Skeletal muscle satellite cell (primary cell): ENCODE data around the gene CYB561A3.
A peak's percentile ranks its signal among the peaks of the same experiment; 100 is the strongest.
"Not testable (repeated sequence)": the region's sequence is repeated elsewhere in the genome, so short reads cannot be mapped to it uniquely, and the experiment has no call there.

Experiments
- H3K27me3 ChIP-seq: 2 replicates; pipeline ENCODE4 v1.7.0; 2013; ENCODE audit warnings: low read length; ENCODE audit not compliant: control insufficient read depth, insufficient read depth
- H3K36me3 ChIP-seq: 2 replicates; pipeline ENCODE4 v1.7.0; 2013; ENCODE audit warnings: mild to moderate bottlenecking, control low read depth, low read length; ENCODE audit not compliant: insufficient read depth
- H3K4me1 ChIP-seq: 2 replicates; pipeline ENCODE4 v1.7.0; 2013; ENCODE audit warnings: low read length; ENCODE audit not compliant: control insufficient read depth, insufficient read depth
- H3K4me2 ChIP-seq: 2 replicates; pipeline ENCODE4 v1.7.0; 2013; ENCODE audit warnings: mild to moderate bottlenecking, low read length
- H3K4me3 ChIP-seq: 2 replicates; pipeline ENCODE4 v1.7.0; 2013; ENCODE audit warnings: low read length
- H3K9ac ChIP-seq: 2 replicates; pipeline ENCODE4 v1.7.0; 2013; ENCODE audit warnings: mild to moderate bottlenecking, low read depth, low read length, moderate library complexity
- H3K9me3 ChIP-seq: replicated peaks from 2 replicates; pipeline ENCODE4 v1.7.0; 2013; ENCODE audit warnings: mild to moderate bottlenecking, control low read depth, low read length

CYB561A3 gene

DNA sequence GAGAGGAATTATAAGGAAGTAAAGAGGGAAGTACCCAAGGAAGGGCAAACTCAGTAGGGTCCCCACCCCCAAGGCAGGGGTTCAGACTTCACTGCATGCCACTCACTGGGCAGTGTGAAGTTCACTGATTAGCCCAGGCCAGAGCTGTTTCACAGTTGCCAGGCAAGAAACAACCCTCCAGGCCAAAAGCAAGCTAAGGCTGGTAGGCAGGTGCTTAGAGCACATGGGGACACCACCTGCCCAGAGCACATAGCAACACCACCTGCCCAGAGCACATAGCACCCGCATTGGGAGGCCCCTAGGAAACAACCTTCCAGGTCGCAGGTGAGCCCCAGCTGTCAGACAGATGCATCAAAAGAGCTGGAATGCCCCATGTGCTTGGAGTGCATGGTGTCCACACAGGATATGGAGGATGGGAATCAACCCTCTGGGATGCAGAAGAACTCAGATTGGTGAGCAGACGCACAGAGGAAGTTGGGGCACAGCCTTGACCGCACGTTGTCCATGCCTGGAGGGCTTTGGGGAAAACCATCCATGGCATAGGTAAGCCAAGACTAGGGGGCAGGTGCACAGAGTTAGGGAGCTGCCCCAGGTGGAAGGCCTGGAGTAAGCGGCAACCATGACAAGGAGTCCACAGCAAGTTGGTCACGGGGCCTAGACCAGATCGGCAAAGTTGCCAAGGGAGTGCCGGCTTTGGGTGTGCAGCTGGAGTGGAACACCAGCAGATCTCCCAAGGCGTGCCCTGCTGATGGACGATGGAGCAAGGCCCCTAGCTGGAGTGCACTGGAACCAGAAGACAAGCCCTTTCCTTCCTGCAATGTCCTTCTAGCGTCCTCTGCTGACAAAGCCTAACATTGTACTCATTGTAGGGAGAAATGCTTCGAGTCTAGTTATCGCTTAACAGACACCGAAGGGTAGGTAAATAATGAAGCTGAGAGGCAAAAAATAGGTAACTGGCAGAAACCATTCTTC lies 22.9 kb upstream of the CYB561A3 start:
- Histone ChIP-seq H3K27me3 (no peaks in the 10 kb centered on the region), H3K36me3 (no peaks in the 10 kb centered on the region), H3K4me3 (no peak overlapping the region)

GRCh38 chr11:61383859-61384258 lies 22.2 kb upstream of the CYB561A3 start:
- H3K9me3 ChIP-seq, H3K9ac ChIP-seq, H3K4me3 ChIP-seq, H3K27me3 ChIP-seq, H3K4me1 ChIP-seq, H3K36me3 ChIP-seq, H3K4me2 ChIP-seq: not testable (repeated sequence)

More for the DNA sequence above, 22.9 kb upstream of the CYB561A3 start:
- no peaks in the 10 kb centered on the region for H3K9me3 ChIP-seq
- peaks cover under 1% of the 10 kb centered on the region for H3K4me1 ChIP-seq
- H3K9ac ChIP-seq = no peak overlapping the region
- H3K4me2 ChIP-seq = no peak overlapping the region

- no peaks in the 10 kb centered on the region for H3K27me3 ChIP-seq
- peaks cover 20% of the 10 kb centered on the region for H3K4me1 ChIP-seq
- no peak overlapping the region for H3K4me3 ChIP-seq
- no peaks in the 10 kb centered on the region for H3K9me3 ChIP-seq
- no peak overlapping the region for H3K9ac ChIP-seq
- no peak overlapping the region for H3K4me2 ChIP-seq
- H3K36me3 ChIP-seq = peaks cover under 1% of the 10 kb centered on the region
These were observed 19.2 kb upstream of the CYB561A3 start for GRCh38 chr11:61380884-61381283.

DNA sequence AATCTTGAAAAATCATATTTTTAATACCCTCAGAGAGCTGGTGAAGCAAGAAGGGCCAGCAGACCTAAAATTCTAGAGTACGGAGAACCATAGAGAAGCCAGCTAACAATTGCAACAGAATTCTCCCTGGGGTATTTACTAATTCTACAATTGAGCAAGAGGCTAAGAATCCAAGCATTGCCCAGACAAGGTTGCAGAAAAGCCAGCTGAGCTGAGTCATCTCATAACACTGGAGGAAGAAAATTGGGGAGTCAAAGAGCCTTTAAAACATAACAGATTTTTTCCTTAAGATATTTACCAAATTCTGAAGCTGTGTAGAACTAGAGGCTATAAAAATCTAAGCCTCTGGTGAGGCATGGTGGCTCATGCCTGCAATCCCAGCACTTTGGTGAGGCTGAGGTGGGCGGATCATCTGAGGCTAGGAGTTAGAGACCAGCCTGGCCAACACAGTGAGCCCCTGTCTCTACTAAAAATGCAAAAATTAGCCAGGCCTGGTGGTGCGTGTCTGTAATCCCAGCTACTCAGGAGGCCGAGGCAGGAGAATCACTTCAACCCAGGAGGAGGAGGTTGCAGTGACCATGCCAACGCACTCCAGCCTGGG lies 17.1 kb upstream of the CYB561A3 start:
- Histone ChIP-seq H3K36me3 (peaks cover 6% of the 10 kb centered on the region), H3K9me3 (no peaks in the 10 kb centered on the region), H3K9ac (peak overlapping the region; percentile 53), H3K4me3 (no peak overlapping the region), H3K4me1 (peaks cover 20% of the 10 kb centered on the region), H3K4me2 (peak overlapping the region; percentile 46), H3K27me3 (no peaks in the 10 kb centered on the region)

DNA sequence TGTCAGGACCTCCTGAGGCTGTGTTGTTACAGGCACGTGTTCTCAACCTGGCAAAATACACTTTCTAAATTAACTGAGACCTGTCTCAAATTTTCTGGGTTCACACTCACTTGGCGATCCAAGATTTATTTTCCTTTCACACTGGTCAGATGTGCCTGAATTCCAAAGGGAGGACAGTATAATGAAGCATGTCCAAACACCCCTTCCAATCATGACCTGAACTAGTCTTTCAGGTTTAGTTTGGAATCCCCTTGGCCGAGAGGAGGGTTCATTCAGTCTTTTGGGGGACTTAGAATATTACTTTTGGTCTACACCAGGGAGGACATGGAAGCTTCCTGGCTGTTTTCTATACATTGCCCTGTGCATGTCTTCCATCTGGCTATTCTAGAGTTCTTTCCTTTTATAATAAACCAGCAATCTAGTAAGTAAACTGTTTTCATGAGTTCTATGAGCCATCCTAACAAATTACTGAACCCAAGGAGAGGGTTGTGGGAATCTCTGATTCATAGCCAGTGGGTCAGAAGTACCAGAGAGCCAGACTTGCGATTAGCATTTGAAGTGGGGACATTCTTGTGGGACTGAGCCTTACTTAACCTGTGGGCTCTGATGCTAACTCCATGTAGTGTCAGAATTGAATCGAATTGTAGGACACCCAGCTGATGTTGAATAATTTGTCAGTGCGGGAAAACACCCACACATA lies 15.9 kb upstream of the CYB561A3 start:
- Histone ChIP-seq H3K4me2 (no peak overlapping the region), H3K36me3 (peaks cover 10% of the 10 kb centered on the region), H3K27me3 (no peaks in the 10 kb centered on the region), H3K4me3 (no peak overlapping the region), H3K9ac (peak overlapping the region; percentile 53), H3K9me3 (no peaks in the 10 kb centered on the region), H3K4me1 (peaks cover 20% of the 10 kb centered on the region)

DNA sequence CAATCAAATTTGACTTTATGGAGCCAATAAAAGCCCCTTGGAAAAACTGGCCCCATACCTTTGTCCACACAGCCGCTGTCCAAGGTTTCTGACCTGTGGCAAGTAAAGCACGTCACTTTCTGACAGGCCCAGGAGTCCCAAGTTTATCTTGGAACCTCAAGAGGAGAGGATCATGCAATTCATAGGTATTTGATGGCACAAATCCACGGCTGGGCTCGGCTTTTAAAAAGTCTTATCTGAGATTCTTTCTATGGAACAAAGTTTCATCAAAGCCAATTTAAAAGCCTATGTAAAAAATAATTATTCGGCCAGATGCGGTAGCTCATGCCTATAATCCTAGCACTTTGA lies 14.1 kb upstream of the CYB561A3 start:
- no peak overlapping the region for H3K4me3 ChIP-seq
- peaks cover 10% of the 10 kb centered on the region for H3K36me3 ChIP-seq
- H3K9ac ChIP-seq = no peak overlapping the region
- no peaks in the 10 kb centered on the region for H3K9me3 ChIP-seq
- H3K4me2 ChIP-seq = no peak overlapping the region
- no peaks in the 10 kb centered on the region for H3K27me3 ChIP-seq
- peaks cover 21% of the 10 kb centered on the region for H3K4me1 ChIP-seq

- Histone ChIP-seq H3K9me3 (no peaks in the 10 kb centered on the region), H3K27me3 (no peaks in the 10 kb centered on the region), H3K4me1 (peaks cover 32% of the 10 kb centered on the region), H3K9ac (no peak overlapping the region), H3K4me3 (no peak overlapping the region), H3K36me3 (peaks cover 29% of the 10 kb centered on the region), H3K4me2 (no peak overlapping the region)
These were observed 11.2 kb upstream of the CYB561A3 start for GRCh38 chr11:61372659-61373420.

DNA sequence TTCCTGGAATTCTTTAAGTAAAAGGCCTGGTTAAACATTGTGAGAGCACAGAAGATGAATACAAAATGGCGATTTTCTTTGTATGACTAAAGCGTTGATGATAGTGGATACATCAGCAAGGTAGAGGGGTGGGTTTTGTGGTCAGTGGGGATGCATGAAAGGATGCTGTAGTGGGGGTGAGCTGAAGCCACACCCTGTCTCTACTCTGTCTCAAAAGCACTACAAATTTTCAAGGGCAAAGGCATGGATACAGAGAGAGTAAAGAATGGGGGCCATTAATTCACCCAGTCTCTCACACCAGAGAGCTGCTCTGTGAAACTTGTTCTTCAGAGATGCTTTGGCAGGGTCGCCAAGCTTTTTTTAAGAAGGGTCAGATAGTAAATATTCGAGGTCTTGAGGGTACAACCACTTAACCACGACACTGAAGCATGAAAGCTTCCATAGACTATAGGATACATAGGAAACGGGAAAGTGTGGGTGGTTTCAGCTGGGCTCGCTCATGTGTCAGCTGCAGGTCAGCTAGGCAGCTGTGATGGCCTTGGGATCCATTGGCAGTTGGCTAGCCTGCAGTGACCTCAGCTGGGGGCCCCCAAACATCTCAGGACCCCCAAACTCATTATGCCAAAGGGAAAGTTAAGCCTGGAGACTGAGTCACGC lies 8.8 kb upstream of the CYB561A3 start:
- H3K4me2 ChIP-seq = no peak overlapping the region
- no peaks in the 10 kb centered on the region for H3K27me3 ChIP-seq
- peaks cover 45% of the 10 kb centered on the region for H3K36me3 ChIP-seq
- no peaks in the 10 kb centered on the region for H3K9me3 ChIP-seq
- H3K4me3 ChIP-seq = peak overlapping the region; percentile 0
- peak overlapping the region; percentile 62 for H3K9ac ChIP-seq
- peaks cover 45% of the 10 kb centered on the region for H3K4me1 ChIP-seq

DNA sequence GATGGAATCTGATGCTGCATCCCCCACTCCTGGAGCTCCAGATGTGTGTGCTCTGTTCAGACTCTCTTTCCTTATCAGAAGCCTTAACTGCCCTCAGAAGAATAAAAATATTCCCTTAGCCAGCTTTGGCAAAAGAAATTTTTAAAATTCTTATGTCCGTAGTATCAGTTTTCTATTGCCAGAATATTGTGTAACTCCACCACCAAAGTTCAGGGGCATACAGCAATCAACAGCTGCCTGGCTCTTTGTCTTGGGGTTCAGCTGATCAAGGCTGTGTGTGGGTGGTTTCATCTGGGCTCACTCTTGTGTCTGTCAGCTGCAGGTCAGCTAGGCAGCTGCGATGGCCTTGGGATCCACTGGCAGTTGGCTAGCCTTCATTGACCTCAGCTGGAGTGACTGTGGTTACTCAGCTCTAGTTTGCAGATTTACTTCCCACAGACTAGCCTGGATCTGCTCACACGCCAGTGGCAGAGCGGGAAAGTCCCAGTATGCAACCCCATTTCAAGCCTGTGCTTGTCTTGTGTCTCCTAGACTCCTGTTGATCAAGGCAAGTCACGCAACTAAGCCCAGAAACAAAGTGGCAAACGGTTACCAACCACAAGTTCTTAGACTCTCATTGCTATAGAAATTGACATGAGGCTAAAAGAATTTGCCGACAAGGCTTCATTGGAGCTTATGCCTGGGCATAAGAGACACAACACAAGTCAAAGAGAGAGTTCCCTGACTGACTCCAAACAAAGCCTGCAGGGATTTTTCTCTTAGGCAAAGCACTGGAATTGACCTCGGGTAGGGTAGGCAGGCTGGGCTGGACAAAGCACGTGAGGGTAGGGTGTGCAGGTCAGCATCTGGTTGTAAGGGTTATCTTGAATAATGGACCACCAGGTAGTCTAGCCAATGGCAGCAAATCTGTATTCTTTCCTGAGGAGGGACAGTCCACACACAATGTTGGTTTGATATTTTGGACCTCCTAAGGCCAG lies 8.0 kb upstream of the CYB561A3 start:
- peak overlapping the region; percentile 63 for H3K9ac ChIP-seq
- H3K4me3 ChIP-seq = peak overlapping the region; percentile 0
- no peaks in the 10 kb centered on the region for H3K27me3 ChIP-seq
- peaks cover 44% of the 10 kb centered on the region for H3K36me3 ChIP-seq
- peaks cover 45% of the 10 kb centered on the region for H3K4me1 ChIP-seq
- no peaks in the 10 kb centered on the region for H3K9me3 ChIP-seq
- peak overlapping the region; percentile 31 for H3K4me2 ChIP-seq

DNA sequence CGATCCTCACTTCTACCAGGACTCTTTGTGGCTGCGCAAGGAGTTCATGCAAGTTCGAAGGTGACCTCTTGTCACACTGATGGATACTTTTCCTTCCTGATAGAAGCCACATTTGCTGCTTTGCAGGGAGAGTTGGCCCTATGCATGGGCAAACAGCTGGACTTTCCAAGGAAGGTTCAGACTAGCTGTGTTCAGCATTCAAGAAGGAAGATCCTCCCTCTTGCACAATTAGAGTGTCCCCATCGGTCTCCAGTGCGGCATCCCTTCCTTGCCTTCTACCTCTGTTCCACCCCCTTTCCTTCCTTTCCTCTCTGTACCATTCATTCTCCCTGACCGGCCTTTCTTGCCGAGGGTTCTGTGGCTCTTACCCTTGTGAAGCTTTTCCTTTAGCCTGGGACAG lies 7.0 kb upstream of the CYB561A3 start:
- Histone ChIP-seq H3K27me3 (no peaks in the 10 kb centered on the region), H3K36me3 (peaks cover 54% of the 10 kb centered on the region), H3K4me2 (no peak overlapping the region), H3K4me3 (no peak overlapping the region), H3K4me1 (peaks cover 47% of the 10 kb centered on the region), H3K9ac (peak overlapping the region; percentile 63), H3K9me3 (no peaks in the 10 kb centered on the region)
